T-helper 2 cell treated with Interferon-gamma antibody and Interleukin-4, amounts not matched to agents 100 ng/mL and 5 ng/mL, for 36 hours (primary cell): ENCODE measurements around the gene MAP3K7CL. TPM values are rescaled to one million over a fixed set of nuclear protein-coding genes. Genes with fewer than 3 reads are reported as not detected.

Experiments
- intact Hi-C: fragments of 100-400 bp; cut with micrococcal nuclease; formaldehyde crosslinking; loops from one replicate; pipeline ENCODE4 v1.15.1; 2023
- total RNA-seq: library from RNA; stranded (reverse); gene quantifications from 2 replicates; pipeline ENCODE4 v1.2.3, GENCODE V29; 2022

MAP3K7CL gene
- total RNA-seq: 3.7 and 5.1 TPM in 2 replicates

- intact Hi-C loops: no loop called here
Observed at GRCh38 chr21:29130270-29130969, at the start of gene MAP3K7CL. TSS of gene MAP3K7CL (plus strand) at chr21:29130644. CDS start at chr21:29133345, 2,701 bp downstream.

GRCh38 chr21:29082046-29082815, 48.2 kb upstream of the MAP3K7CL start:
- intact Hi-C loops: no loop called here

GRCh38 chr21:29083306-29083705, 47.1 kb upstream of the MAP3K7CL start:
- intact Hi-C loops: no loop called here

- intact Hi-C loops: no loop called here
Observed at GRCh38 chr21:29084372-29084771, 46.1 kb upstream of the MAP3K7CL start.

- intact Hi-C loops: no loop called here
Observed at GRCh38 chr21:29085106-29085752, 45.2 kb upstream of the MAP3K7CL start.

GRCh38 chr21:29091033-29091432, 39.4 kb upstream of the MAP3K7CL start:
- intact Hi-C loops: loop anchor here (5.0 to 10.0 kb wide), 2 partner anchors 206 to 754 kb away; partner anchors contain the start of gene BACH1

GRCh38 chr21:29092102-29092959, 38.1 kb upstream of the MAP3K7CL start:
- intact Hi-C loops: loop anchor here (5.0 to 10.0 kb wide), 2 partner anchors 205 to 752 kb away; partner anchors contain the start of gene BACH1

GRCh38 chr21:29096218-29097015, 34.0 kb upstream of the MAP3K7CL start:
- intact Hi-C loops: loop anchor here (10.0 kb wide), 1 partner anchor 748 kb away; no protein-coding TSS in a partner anchor

GRCh38 chr21:29098156-29098555, 32.3 kb upstream of the MAP3K7CL start:
- intact Hi-C loops: loop anchor here (10.0 kb wide), 1 partner anchor 747 kb away; no protein-coding TSS in a partner anchor

GRCh38 chr21:29102791-29103257, 27.6 kb upstream of the MAP3K7CL start:
- intact Hi-C loops: no loop called here

GRCh38 chr21:29104239-29104708, 26.2 kb upstream of the MAP3K7CL start:
- intact Hi-C loops: no loop called here

- intact Hi-C loops: no loop called here
Observed at GRCh38 chr21:29105218-29105617, 25.2 kb upstream of the MAP3K7CL start.

- intact Hi-C loops: no loop called here
Observed at GRCh38 chr21:29114765-29115500, 15.5 kb upstream of the MAP3K7CL start.

GRCh38 chr21:29115899-29116298, 14.5 kb upstream of the MAP3K7CL start:
- intact Hi-C loops: no loop called here

GRCh38 chr21:29117372-29117955, 13.0 kb upstream of the MAP3K7CL start:
- intact Hi-C loops: no loop called here

GRCh38 chr21:29121759-29122158, 8.7 kb upstream of the MAP3K7CL start:
- intact Hi-C loops: no loop called here

- intact Hi-C loops: no loop called here
Observed at GRCh38 chr21:29124645-29125044, 5.8 kb upstream of the MAP3K7CL start.

- intact Hi-C loops: no loop called here
Observed at GRCh38 chr21:29125191-29125590, 5.3 kb upstream of the MAP3K7CL start.

GRCh38 chr21:29125979-29126378, 4.5 kb upstream of the MAP3K7CL start:
- intact Hi-C loops: no loop called here
